Esophagus muscularis mucosa (tissue), 4 donors: ENCODE results near the gene HSD11B1. TPM values are rescaled to one million over a fixed set of nuclear protein-coding genes. Genes with fewer than 3 reads are reported as not detected.

Experiments
- DNase-seq: peaks from one replicate; pipeline ENCODE4 v3.0.0-alpha.2; 2017; ENCODE audit errors: extremely low spot score
- H3K27ac ChIP-seq, 4 donors: fragments of 200-600 bp; sonication (generic); replicated peaks in 1 of 4; 1 replicate in 3 of 4; 2 replicates in 1 of 4; pipeline ENCODE4 v1.5.1; 2016 to 2019; ENCODE audit warnings: mild to moderate bottlenecking in 1 of 4
- H3K27me3 ChIP-seq, 4 donors: fragments of 200-600 bp; sonication (generic); one replicate each; pipeline versions ENCODE4 v1.5.1 to v1.6.0; 2016 to 2019
- H3K36me3 ChIP-seq, 4 donors: fragments of 200-600 bp; sonication (generic); one replicate each; pipeline ENCODE4 v1.5.1; 2016 to 2019
- H3K4me1 ChIP-seq, 4 donors: fragments of 200-600 bp; sonication (generic); one replicate each; pipeline ENCODE4 v1.5.1; 2016 to 2019
- H3K4me3 ChIP-seq, 4 donors: fragments of 200-600 bp; sonication (generic); 1 replicate in 2 of 4; 2 replicates in 2 of 4; pipeline ENCODE4 v1.5.1; 2016 to 2019; ENCODE audit warnings: mild to moderate bottlenecking in 4 of 4, moderate library complexity in 1 of 4
- H3K9me3 ChIP-seq, 4 donors: fragments of 200-600 bp; sonication (generic); 1 replicate in 3 of 4; 2 replicates in 1 of 4; pipeline ENCODE4 v1.5.1; 2016 to 2019
- CTCF ChIP-seq, 3 experiments: fragments of 200-600 bp in 2 of 3; fragments of 450-650 bp in 1 of 3; sonication (generic) in 2 of 3; IDR thresholded peaks; one replicate each; pipeline ENCODE4 v1.5.1; 2017 to 2019; ENCODE audit warnings: antibody characterized with exemption in 3 of 3, mild to moderate bottlenecking in 2 of 3, moderate library complexity in 1 of 3
- EP300 ChIP-seq: sonication (generic); formaldehyde crosslinking; IDR thresholded peaks from one replicate; pipeline ENCODE4 v1.6.1; 2017; ENCODE audit warnings: antibody characterized with exemption
- POLR2A ChIP-seq: fragments of 450-650 bp; IDR thresholded peaks from one replicate; pipeline ENCODE4 v1.6.1; 2017; ENCODE audit warnings: antibody characterized with exemption, moderate library complexity, mild to moderate bottlenecking, low read depth
- POLR2AphosphoS5 ChIP-seq, 2 donors: sonication (generic); formaldehyde crosslinking; IDR thresholded peaks; one replicate each; pipeline ENCODE4 v1.6.1; 2017; ENCODE audit warnings: antibody characterized with exemption in 2 of 2
- WGBS: methylation state at CpG from one replicate; pipeline ENCODE4 v1.1.5; 2018; 5-methylcytosine and 5-hydroxymethylcytosine counted together
- intact Hi-C: fragments of 100-400 bp; cut with DNase I; formaldehyde crosslinking; loops from one replicate; pipeline ENCODE4 v1.15.1; 2023
- total RNA-seq, 4 donors: library from RNA; depleted of rRNA; stranded (reverse); fragments of >200 nt; gene quantifications; one replicate each; pipeline versions ENCODE4 v1.1.0 to v1.2.1, GENCODE V29; 2016

Gene HSD11B1
- total RNA-seq, 4 donors from 2014 or later: 5.0 to 17.2 (median 6.2) TPM

- no peak overlapping the region for H3K27ac ChIP-seq
- 81% methylated on average over 6 of the region's 6 CpGs for WGBS
- no peak for DNase-seq
- no peak overlapping the region for H3K4me3 ChIP-seq
- no peaks in the 10 kb centered on the region for H3K9me3 ChIP-seq
- intact Hi-C loops: loop anchor here (5.0 kb wide), 1 partner anchor 57 kb away; no protein-coding TSS in a partner anchor
- no peak for TF ChIP-seq EP300
- no peak for TF ChIP-seq POLR2A
- TF ChIP-seq POLR2AphosphoS5 (IDR thresholded peaks at IDR 0.05): no peak
- TF ChIP-seq CTCF (IDR thresholded peaks at IDR 0.05): no peak
- H3K4me1 ChIP-seq: peaks cover 9 to 12% (median 10%) of the 10 kb centered on the region in 4 donors
- no peaks in the 10 kb centered on the region for H3K27me3 ChIP-seq
- no peaks in the 10 kb centered on the region for H3K36me3 ChIP-seq
Measured at GRCh38 chr1:209749670-209750323, 45.2 kb downstream of the HSD11B1 start.

GRCh38 chr1:209751627-209752231, 47.1 kb downstream of the HSD11B1 start:
- Histone ChIP-seq H3K4me3 (no peak overlapping the region), H3K27me3 (no peaks in the 10 kb centered on the region), H3K36me3 (no peaks in the 10 kb centered on the region), H3K4me1 (peaks cover 9 to 12% (median 10%) of the 10 kb centered on the region in 4 donors), H3K9me3 (no peaks in the 10 kb centered on the region), H3K27ac (no peak overlapping the region)
- DNase-seq: no peak
- intact Hi-C loops: no loop called here
- WGBS: 76% methylated on average over 5 of the region's 5 CpGs
- no peak for TF ChIP-seq POLR2A
- TF ChIP-seq EP300: no peak
- TF ChIP-seq CTCF (IDR thresholded peaks at IDR 0.05): no peak
- TF ChIP-seq POLR2AphosphoS5 (IDR thresholded peaks at IDR 0.05): no peak

- no peak for DNase-seq
- no peaks in the 10 kb centered on the region for H3K9me3 ChIP-seq
- no peaks in the 10 kb centered on the region for H3K27me3 ChIP-seq
- no peak overlapping the region for H3K27ac ChIP-seq
- H3K36me3 ChIP-seq: no peaks in the 10 kb centered on the region
- no peak overlapping the region for H3K4me3 ChIP-seq
- intact Hi-C loops: no loop called here
- peaks cover 2 to 3% (median 3%) of the 10 kb centered on the region in 4 donors for H3K4me1 ChIP-seq
- TF ChIP-seq POLR2AphosphoS5 (IDR thresholded peaks at IDR 0.05) (no peak), EP300 (no peak), POLR2A (no peak), CTCF (IDR thresholded peaks at IDR 0.05) (no peak)
- WGBS: 83% methylated on average over 3 of the region's 3 CpGs
Measured at GRCh38 chr1:209752890-209753289, 48.2 kb downstream of the HSD11B1 start.

- Histone ChIP-seq H3K27ac (no peak overlapping the region), H3K9me3 (no peaks in the 10 kb centered on the region), H3K27me3 (no peaks in the 10 kb centered on the region), H3K4me3 (no peak overlapping the region), H3K36me3 (no peaks in the 10 kb centered on the region), H3K4me1 (no peaks in the 10 kb centered on the region)
- no peak for TF ChIP-seq POLR2AphosphoS5 (IDR thresholded peaks at IDR 0.05)
- TF ChIP-seq CTCF (IDR thresholded peaks at IDR 0.05): no peak
- TF ChIP-seq EP300: no peak
- TF ChIP-seq POLR2A: no peak
- 86% methylated on average over 1 of the region's 1 CpG for WGBS
- intact Hi-C loops: no loop called here
- no peak for DNase-seq
Measured at GRCh38 chr1:209755256-209755655, 50.6 kb downstream of the HSD11B1 start.
